GM23248 (cell line): Measurements from ENCODE around the gene MYH9.

Experiments
- EZH2 ChIP-seq: fragments of 200-600 bp; sonication (generic); IDR thresholded peaks from 2 replicates; pipeline ENCODE4 v1.6.1; 2018; ENCODE audit warnings: antibody characterized with exemption, mild to moderate bottlenecking; ENCODE audit not compliant: insufficient read depth, poor library complexity, severe bottlenecking
- EZH2phosphoT487 ChIP-seq: fragments of 200-600 bp; sonication (generic); IDR thresholded peaks from 2 replicates; pipeline ENCODE4 v1.6.1; 2018; ENCODE audit warnings: antibody characterized with exemption, moderate library complexity, mild to moderate bottlenecking, low read depth; ENCODE audit not compliant: insufficient read depth

GRCh38 chr22:36413022-36413775 is 25.4 kb upstream of the MYH9 start:
- TF ChIP-seq EZH2 (no peak), EZH2phosphoT487 (no peak)
